GM06990 (cell line): ENCODE measurements around the gene PLEKHN1.
A peak's percentile ranks its signal among the peaks of the same experiment; 100 is the strongest.

Source experiments
- DNase-seq: peaks from one replicate; pipeline ENCODE4 v3.0.0-alpha.2; 2011; ENCODE audit not compliant: insufficient read length; ENCODE audit errors: extremely low read depth
- H3K27me3 ChIP-seq: replicated peaks from 2 replicates; pipeline ENCODE4 v1.6.0; 2011; ENCODE audit warnings: low read length; ENCODE audit not compliant: control insufficient read depth, insufficient read depth
- H3K36me3 ChIP-seq: 2 replicates; pipeline ENCODE4 v1.5.1; 2011; ENCODE audit warnings: low read length; ENCODE audit not compliant: control insufficient read depth, insufficient read depth
- H3K4me3 ChIP-seq: replicated peaks from 2 replicates; pipeline ENCODE4 v1.5.1; 2011; ENCODE audit warnings: low read depth, mild to moderate bottlenecking, control low read depth, low read length
- CTCF ChIP-seq: IDR thresholded peaks from 2 replicates; pipeline ENCODE4 v1.5.1; 2011; ENCODE audit warnings: low read length, control low read depth, mild to moderate bottlenecking, inconsistent platforms; ENCODE audit not compliant: insufficient read depth, poor library complexity, severe bottlenecking

Gene PLEKHN1

GRCh38 chr1:919271-919872 lies 46.9 kb upstream of the PLEKHN1 start:
- TF ChIP-seq CTCF, result no peak
- H3K4me3 ChIP-seq, result no peak overlapping the region
- DNase-seq, result no peak
- peaks cover 13% of the 10 kb centered on the region for H3K27me3 ChIP-seq
- H3K36me3 ChIP-seq, result no peaks in the 10 kb centered on the region

GRCh38 chr1:920010-920409 lies 46.3 kb upstream of the PLEKHN1 start:
- H3K27me3 ChIP-seq, result peaks cover 13% of the 10 kb centered on the region
- TF ChIP-seq CTCF, result no peak
- no peak overlapping the region for H3K4me3 ChIP-seq
- H3K36me3 ChIP-seq, result no peaks in the 10 kb centered on the region
- no peak for DNase-seq

- peaks cover 13% of the 10 kb centered on the region for H3K27me3 ChIP-seq
- no peak overlapping the region for H3K4me3 ChIP-seq
- no peak for TF ChIP-seq CTCF
- H3K36me3 ChIP-seq, result no peaks in the 10 kb centered on the region
- no peak for DNase-seq
These were observed 45.8 kb upstream of the PLEKHN1 start for GRCh38 chr1:920521-920920.

GRCh38 chr1:921011-921837 lies 45.1 kb upstream of the PLEKHN1 start:
- peak; percentile 63 for DNase-seq
- no peaks in the 10 kb centered on the region for H3K36me3 ChIP-seq
- H3K4me3 ChIP-seq, result no peak overlapping the region
- TF ChIP-seq CTCF, result peak; percentile 22
- peaks cover 13% of the 10 kb centered on the region for H3K27me3 ChIP-seq

- Histone ChIP-seq H3K36me3 (no peaks in the 10 kb centered on the region), H3K27me3 (peaks cover 15% of the 10 kb centered on the region), H3K4me3 (no peak within 1 kb of the TSS; the same call in 1 of the 2 replicates)
- TF ChIP-seq CTCF, result no peak
- DNase-seq, result peak; percentile 65
These were observed 42.9 kb upstream of the PLEKHN1 start, which contains the start of gene SAMD11 for GRCh38 chr1:923131-923990. Gene SAMD11 (plus strand): TSS chr1:923923. CDS start chr1:924432, 509 bp downstream.
